CD14-positive monocyte (primary cell): ENCODE results near the gene CDC40. TPM values are rescaled to one million over a fixed set of nuclear protein-coding genes. Genes with fewer than 3 reads are reported as not detected.

Experiments
- DNase-seq, 3 donors: peaks; one replicate each; pipeline ENCODE4 v3.0.0-alpha.2; 2011 to 2022
- H2AFZ ChIP-seq: 2 replicates; pipeline ENCODE4 v1.6.0; 2012; ENCODE audit warnings: mild to moderate bottlenecking, low read depth, low read length, inconsistent platforms; ENCODE audit not compliant: insufficient read depth, poor library complexity, severe bottlenecking
- H3K27ac ChIP-seq, 2 donors: 1 replicate in 1 of 2; 2 replicates in 1 of 2; pipeline ENCODE4 v1.5.1; 2012 to 2013; ENCODE audit warnings: low read length in 2 of 2, control low read depth in 1 of 2, inconsistent platforms in 1 of 2, low read depth in 1 of 2, mild to moderate bottlenecking in 1 of 2
- H3K27me3 ChIP-seq, 2 donors: one replicate each; pipeline versions ENCODE4 v1.6.0 to v1.6.1; 2011 to 2013; ENCODE audit warnings: low read length in 2 of 2; ENCODE audit not compliant: control insufficient read depth in 2 of 2, insufficient read depth in 2 of 2
- H3K36me3 ChIP-seq, 2 donors: replicated peaks in 1 of 2; 1 replicate in 1 of 2; 2 replicates in 1 of 2; pipeline versions ENCODE4 v1.5.1 to v1.6.1; 2012 to 2013; ENCODE audit warnings: low read length in 2 of 2, control low read depth in 1 of 2, inconsistent platforms in 1 of 2, mild to moderate bottlenecking in 1 of 2; ENCODE audit not compliant: insufficient read depth in 2 of 2, control insufficient read depth in 1 of 2
- H3K4me1 ChIP-seq, 2 donors: 1 replicate in 1 of 2; 2 replicates in 1 of 2; pipeline versions ENCODE4 v1.5.1 to v1.6.1; 2012 to 2013; ENCODE audit warnings: low read length in 2 of 2, control low read depth in 1 of 2, inconsistent platforms in 1 of 2, mild to moderate bottlenecking in 1 of 2, moderate library complexity in 1 of 2; ENCODE audit not compliant: insufficient read depth in 2 of 2, control insufficient read depth in 1 of 2
- H3K4me2 ChIP-seq: replicated peaks from 2 replicates; pipeline ENCODE3; 2012; ENCODE audit warnings: low read length, moderate library complexity, mild to moderate bottlenecking; ENCODE audit not compliant: poor library complexity, severe bottlenecking; ENCODE audit errors: extremely low read depth
- H3K4me3 ChIP-seq, 3 experiments: fragments of 200-600 bp in 1 of 3; sonication (generic) in 1 of 3; replicated peaks in 1 of 3; 1 replicate in 2 of 3; 2 replicates in 1 of 3; pipeline ENCODE4 v1.5.1; 2011 to 2013; ENCODE audit warnings: low read length in 3 of 3, mild to moderate bottlenecking in 3 of 3, control low read depth in 2 of 3, low read depth in 2 of 3, inconsistent platforms in 1 of 3, moderate library complexity in 1 of 3
- H3K79me2 ChIP-seq: 2 replicates; pipeline ENCODE4 v1.6.0; 2012; ENCODE audit warnings: mild to moderate bottlenecking, control low read depth, inconsistent platforms, low read length, moderate library complexity; ENCODE audit not compliant: insufficient read depth
- H3K9ac ChIP-seq: 2 replicates; pipeline ENCODE4 v1.6.0; 2017; ENCODE audit warnings: low read length, mild to moderate bottlenecking; ENCODE audit not compliant: insufficient read depth, poor library complexity, severe bottlenecking
- H3K9me3 ChIP-seq, 2 donors: replicated peaks in 1 of 2; 1 replicate in 1 of 2; 2 replicates in 1 of 2; pipeline versions ENCODE4 v1.5.1 to v1.6.1; 2012 to 2013; ENCODE audit warnings: low read length in 2 of 2, control low read depth in 1 of 2; ENCODE audit not compliant: control insufficient read depth in 1 of 2, insufficient read depth in 1 of 2
- H4K20me1 ChIP-seq: 2 replicates; pipeline ENCODE4 v1.6.0; 2012; ENCODE audit warnings: mild to moderate bottlenecking, low read length, control low read depth, moderate library complexity; ENCODE audit not compliant: insufficient read depth
- H3K27ac Mint-ChIP-seq, 7 donors: one replicate each; pipeline ENCODE4 v1.8.0; 2020; ENCODE audit warnings: mild to moderate bottlenecking in 7 of 7, mixed read lengths in 7 of 7, moderate library complexity in 6 of 7, inconsistent platforms in 2 of 7
- H3K27me3 Mint-ChIP-seq, 3 donors: one replicate each; pipeline ENCODE4 v1.8.0; 2021 to 2022; ENCODE audit warnings: low read depth in 3 of 3, mild to moderate bottlenecking in 3 of 3, mixed read lengths in 3 of 3, moderate library complexity in 3 of 3, inconsistent platforms in 1 of 3
- H3K36me3 Mint-ChIP-seq, 2 donors: one replicate each; pipeline ENCODE4 v1.8.0; 2020; ENCODE audit warnings: mixed read lengths in 2 of 2, inconsistent platforms in 1 of 2, mild to moderate bottlenecking in 1 of 2
- H3K4me1 Mint-ChIP-seq: one replicate; pipeline ENCODE4 v1.8.0; 2020; ENCODE audit warnings: mild to moderate bottlenecking, mixed read lengths
- H3K4me3 Mint-ChIP-seq, 2 donors: one replicate each; pipeline ENCODE4 v1.8.0; 2020; ENCODE audit warnings: mild to moderate bottlenecking in 2 of 2, mixed read lengths in 2 of 2, moderate library complexity in 1 of 2
- H3K9me3 Mint-ChIP-seq, 7 donors: one replicate each; pipeline ENCODE4 v1.8.0; 2020 to 2022; ENCODE audit warnings: mixed read lengths in 7 of 7, mild to moderate bottlenecking in 6 of 7, moderate library complexity in 6 of 7, inconsistent platforms in 2 of 7
- WGBS: methylation state at CpG from one replicate; pipeline ENCODE4 v1.1.5; 2013; ENCODE audit warnings: missing lambda C conversion rate; ENCODE audit not compliant: insufficient coverage; 5-methylcytosine and 5-hydroxymethylcytosine counted together
- intact Hi-C, 2 donors: fragments of 100-400 bp; cut with micrococcal nuclease; formaldehyde crosslinking; loops; one replicate each; pipeline versions ENCODE4 v1.15.0 to v1.15.1; 2023
- polyA plus RNA-seq, 3 donors: library from polyadenylated mRNA; depleted of rRNA in 1 of 3; unstranded in 2 of 3; stranded (reverse) in 1 of 3; fragments of 300-500 nt in 2 of 3; fragments of >200 nt in 1 of 3; fragmentation: Illumina TruSeq in 2 of 3; gene quantifications; 1 replicate in 2 of 3; 2 replicates in 1 of 3; pipeline ENCODE4 v1.2.3, GENCODE V29; 2012 to 2021
- TF ChIP-seq, protein P1 (sequence below): fragments of 200-600 bp; IDR thresholded peaks from one replicate; pipeline ENCODE4 v1.8.0; 2022; ENCODE audit warnings: antibody characterized with exemption, mild to moderate bottlenecking

Gene CDC40
- polyA plus RNA-seq, 3 donors: 13.6 to 26.4 (median 17.0) TPM

DNA sequence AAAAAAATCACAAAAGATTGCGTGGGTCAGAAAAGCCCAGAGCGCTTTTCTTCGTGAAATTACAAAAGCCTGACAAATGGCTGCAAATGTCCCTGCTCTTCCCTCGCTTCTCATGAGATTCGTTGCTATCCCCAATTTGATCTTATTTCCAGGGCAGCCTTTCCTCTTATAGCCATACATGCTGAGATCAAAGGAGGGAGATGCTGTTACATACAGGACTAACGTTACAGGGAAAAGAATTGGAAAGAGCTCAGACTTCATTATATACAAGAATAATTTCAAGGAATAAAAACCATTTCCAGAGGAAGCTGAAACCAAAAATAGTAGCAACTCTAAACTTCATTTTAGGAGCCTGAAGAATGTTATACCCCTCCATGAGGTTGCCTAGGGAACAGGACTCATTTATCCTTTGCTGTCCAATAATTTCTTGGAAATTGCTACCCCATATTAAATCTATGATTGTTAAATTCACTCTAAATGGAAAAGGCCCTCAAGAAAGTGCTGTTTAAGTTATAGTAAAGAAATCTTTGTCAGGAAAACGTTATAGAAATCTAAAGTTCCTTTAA is 97.0 kb downstream of the CDC40 start:
- H3K27ac Mint-ChIP-seq: no peak overlapping the region
- peaks cover 0 to 4% (median 0%) of the 10 kb centered on the region in 3 donors for H3K27me3 Mint-ChIP-seq
- no peak overlapping the region for H3K9ac ChIP-seq
- TF ChIP-seq, protein P1, sequence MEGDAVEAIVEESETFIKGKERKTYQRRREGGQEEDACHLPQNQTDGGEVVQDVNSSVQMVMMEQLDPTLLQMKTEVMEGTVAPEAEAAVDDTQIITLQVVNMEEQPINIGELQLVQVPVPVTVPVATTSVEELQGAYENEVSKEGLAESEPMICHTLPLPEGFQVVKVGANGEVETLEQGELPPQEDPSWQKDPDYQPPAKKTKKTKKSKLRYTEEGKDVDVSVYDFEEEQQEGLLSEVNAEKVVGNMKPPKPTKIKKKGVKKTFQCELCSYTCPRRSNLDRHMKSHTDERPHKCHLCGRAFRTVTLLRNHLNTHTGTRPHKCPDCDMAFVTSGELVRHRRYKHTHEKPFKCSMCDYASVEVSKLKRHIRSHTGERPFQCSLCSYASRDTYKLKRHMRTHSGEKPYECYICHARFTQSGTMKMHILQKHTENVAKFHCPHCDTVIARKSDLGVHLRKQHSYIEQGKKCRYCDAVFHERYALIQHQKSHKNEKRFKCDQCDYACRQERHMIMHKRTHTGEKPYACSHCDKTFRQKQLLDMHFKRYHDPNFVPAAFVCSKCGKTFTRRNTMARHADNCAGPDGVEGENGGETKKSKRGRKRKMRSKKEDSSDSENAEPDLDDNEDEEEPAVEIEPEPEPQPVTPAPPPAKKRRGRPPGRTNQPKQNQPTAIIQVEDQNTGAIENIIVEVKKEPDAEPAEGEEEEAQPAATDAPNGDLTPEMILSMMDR: no peak
- no peaks in the 10 kb centered on the region for H3K36me3 ChIP-seq
- no peaks in the 10 kb centered on the region for H3K79me2 ChIP-seq
- no peak overlapping the region for H3K4me2 ChIP-seq
- 100% methylated on average over 4 of the region's 7 CpGs for WGBS
- intact Hi-C loops: no loop called here
- no peaks in the 10 kb centered on the region for H3K27me3 ChIP-seq
- H3K4me1 ChIP-seq: no peaks in the 10 kb centered on the region
- no peak for DNase-seq
- H3K27ac ChIP-seq: no peak overlapping the region
- peaks cover 4 to 8% of the 10 kb centered on the region in 2 donors for H3K9me3 ChIP-seq
- no peaks in the 10 kb centered on the region for H3K4me1 Mint-ChIP-seq
- H3K4me3 ChIP-seq: no peak overlapping the region
- H4K20me1 ChIP-seq: no peaks in the 10 kb centered on the region
- H3K4me3 Mint-ChIP-seq: no peak overlapping the region
- H3K9me3 Mint-ChIP-seq: peaks cover 2 to 11% (median 5%) of the 10 kb centered on the region in 7 donors
- H3K36me3 Mint-ChIP-seq: no peaks in the 10 kb centered on the region
- no peak overlapping the region for H2AFZ ChIP-seq

Other genes starting within 250 kb of the CDC40 start
- gene GPR6, start 202.1 kb upstream of the CDC40 start, polyA plus RNA-seq: not detected
- gene WASF1, start 757 bp upstream of the CDC40 start, polyA plus RNA-seq: 1 to 10 TPM in 2 of 3 donors, under 1 TPM in 1; 0.32 to 1.7 (median 1.4) TPM
- not detected for gene METTL24, start 177.9 kb downstream of the CDC40 start, polyA plus RNA-seq
- 1 to 10 TPM in 1 of 3 donors, under 1 TPM in 2; 0.24 to 2.2 (median 0.95) TPM for gene DDO, start 235.1 kb downstream of the CDC40 start, polyA plus RNA-seq